Measurements from ENCODE around the gene SMCHD1.

- TF ChIP-seq, protein P1, sequence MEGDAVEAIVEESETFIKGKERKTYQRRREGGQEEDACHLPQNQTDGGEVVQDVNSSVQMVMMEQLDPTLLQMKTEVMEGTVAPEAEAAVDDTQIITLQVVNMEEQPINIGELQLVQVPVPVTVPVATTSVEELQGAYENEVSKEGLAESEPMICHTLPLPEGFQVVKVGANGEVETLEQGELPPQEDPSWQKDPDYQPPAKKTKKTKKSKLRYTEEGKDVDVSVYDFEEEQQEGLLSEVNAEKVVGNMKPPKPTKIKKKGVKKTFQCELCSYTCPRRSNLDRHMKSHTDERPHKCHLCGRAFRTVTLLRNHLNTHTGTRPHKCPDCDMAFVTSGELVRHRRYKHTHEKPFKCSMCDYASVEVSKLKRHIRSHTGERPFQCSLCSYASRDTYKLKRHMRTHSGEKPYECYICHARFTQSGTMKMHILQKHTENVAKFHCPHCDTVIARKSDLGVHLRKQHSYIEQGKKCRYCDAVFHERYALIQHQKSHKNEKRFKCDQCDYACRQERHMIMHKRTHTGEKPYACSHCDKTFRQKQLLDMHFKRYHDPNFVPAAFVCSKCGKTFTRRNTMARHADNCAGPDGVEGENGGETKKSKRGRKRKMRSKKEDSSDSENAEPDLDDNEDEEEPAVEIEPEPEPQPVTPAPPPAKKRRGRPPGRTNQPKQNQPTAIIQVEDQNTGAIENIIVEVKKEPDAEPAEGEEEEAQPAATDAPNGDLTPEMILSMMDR (IDR thresholded peaks at IDR 0.05; ENCODE audit: poor library complexity): no peak
- no peak for TF ChIP-seq EZH2phosphoT487 (IDR thresholded peaks at IDR 0.05; ENCODE audit: low read depth, severe bottlenecking, unreplicated experiment)
Measured at GRCh38 chr18:2641638-2642037, 13.9 kb upstream of the SMCHD1 start.

Data from hepatocyte (in vitro differentiated cells).